Psoas muscle (tissue), 8 donors: ENCODE data around the gene IL16. TPM values are rescaled to one million over a fixed set of nuclear protein-coding genes. Genes with fewer than 3 reads are reported as not detected.

Source experiments
- ATAC-seq, 4 donors: fragments of 200-7000 bp; cut with Tn5 transposase; one replicate each; pipeline ENCODE4 v1.9.1; 2020; ENCODE audit warnings: moderate library complexity in 3 of 4, mild to moderate bottlenecking in 2 of 4
- DNase-seq, 2 donors: peaks; one replicate each; pipeline ENCODE4 v3.0.0-alpha.2; 2020
- H3K27ac ChIP-seq: fragments of 200-600 bp; one replicate; pipeline ENCODE4 v1.8.0; 2022
- H3K27me3 ChIP-seq, 3 donors: fragments of 200-600 bp in 1 of 3; one replicate each; pipeline versions ENCODE4 v1.6.1 to v1.8.0; 2013 to 2022; ENCODE audit warnings: low read length in 2 of 3, mild to moderate bottlenecking in 2 of 3, moderate library complexity in 1 of 3; ENCODE audit not compliant: insufficient read depth in 3 of 3
- H3K36me3 ChIP-seq, 2 donors: fragments of 200-600 bp in 1 of 2; one replicate each; pipeline versions ENCODE4 v1.6.1 to v1.8.0; 2013 to 2022; ENCODE audit warnings: low read depth in 1 of 2, mild to moderate bottlenecking in 1 of 2, moderate library complexity in 1 of 2; ENCODE audit not compliant: insufficient read depth in 1 of 2
- H3K4me1 ChIP-seq: fragments of 200-600 bp; one replicate; pipeline ENCODE4 v1.8.0; 2022
- H3K4me3 ChIP-seq: fragments of 200-600 bp; one replicate; pipeline ENCODE4 v1.8.0; 2022; ENCODE audit warnings: mild to moderate bottlenecking
- H3K9me3 ChIP-seq: fragments of 200-600 bp; one replicate; pipeline ENCODE4 v1.8.0; 2022
- WGBS, 3 donors: extraction: QIAGEN DNeasy Blood & Tissue Kit; methylation state at CpG; one replicate each; pipeline versions ENCODE4 v1.1.6 to v1.1.7; 2013; 5-methylcytosine and 5-hydroxymethylcytosine counted together
- intact Hi-C, 2 donors: fragments of 100-400 bp; cut with DNase I; formaldehyde crosslinking; loops; one replicate each; pipeline versions ENCODE4 v1.11.0 to v1.14.2; 2022
- polyA plus RNA-seq, 3 donors: library from polyadenylated mRNA; stranded (reverse); fragments of 200-250 nt; gene quantifications; one replicate each; pipeline ENCODE4 v1.2.3, GENCODE V29; 2013
- total RNA-seq, 4 donors: library from RNA; stranded (reverse); fragmentation: NEBNext Ultra II Directional in 2 of 4; extraction: Animal tissue kit (Norgen Biotek cat#: 25700) in 2 of 4; gene quantifications; one replicate each; pipeline versions ENCODE4 v1.2.1 to v1.2.4, GENCODE V29; 2021 to 2023
- TF ChIP-seq, protein P1 (sequence below): fragments of 200-600 bp; IDR thresholded peaks from one replicate; pipeline ENCODE4 v1.8.0; 2022; ENCODE audit warnings: antibody characterized with exemption
- donor health status: healthy with polysubstance abuse.
- donor health status: DM: no; HTN: no; CAD: no; lungs with moderate emphysema.
- donor health status: Bipolar disorder and iron deficiency.
- donor health status: healthy.
- donor health status: DM: yes; HTN: yes; CAD: no.
- donor health status: DM: no; HTN: no; CAD: no.
- donor health status: DM: no; HTN: no; CAD: no.
- donor health status: DM: yes; HTN: yes; CAD: no.

IL16 gene
- total and polyA plus RNA-seq, 7 donors = 1.2 to 5.3 (median 2.4) TPM

DNA sequence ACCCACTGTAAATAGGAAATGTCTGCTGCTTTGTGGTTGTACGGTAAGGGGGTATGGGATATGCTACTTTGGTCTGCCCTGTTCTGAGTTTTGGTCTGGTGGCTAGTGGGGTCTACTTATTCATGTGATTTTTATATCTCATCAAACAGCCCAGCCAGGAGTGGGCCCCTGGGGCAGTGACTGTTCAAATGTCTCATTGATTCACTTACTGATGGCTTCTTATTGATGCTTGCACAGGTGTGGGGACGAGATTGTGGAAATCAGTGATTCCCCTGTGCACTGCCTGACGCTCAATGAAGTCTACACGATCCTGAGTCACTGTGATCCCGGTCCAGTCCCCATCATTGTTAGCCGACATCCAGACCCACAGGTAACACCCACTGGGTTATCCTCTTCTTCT lies 88.8 kb downstream of the IL16 start:
- TF ChIP-seq, protein P1, sequence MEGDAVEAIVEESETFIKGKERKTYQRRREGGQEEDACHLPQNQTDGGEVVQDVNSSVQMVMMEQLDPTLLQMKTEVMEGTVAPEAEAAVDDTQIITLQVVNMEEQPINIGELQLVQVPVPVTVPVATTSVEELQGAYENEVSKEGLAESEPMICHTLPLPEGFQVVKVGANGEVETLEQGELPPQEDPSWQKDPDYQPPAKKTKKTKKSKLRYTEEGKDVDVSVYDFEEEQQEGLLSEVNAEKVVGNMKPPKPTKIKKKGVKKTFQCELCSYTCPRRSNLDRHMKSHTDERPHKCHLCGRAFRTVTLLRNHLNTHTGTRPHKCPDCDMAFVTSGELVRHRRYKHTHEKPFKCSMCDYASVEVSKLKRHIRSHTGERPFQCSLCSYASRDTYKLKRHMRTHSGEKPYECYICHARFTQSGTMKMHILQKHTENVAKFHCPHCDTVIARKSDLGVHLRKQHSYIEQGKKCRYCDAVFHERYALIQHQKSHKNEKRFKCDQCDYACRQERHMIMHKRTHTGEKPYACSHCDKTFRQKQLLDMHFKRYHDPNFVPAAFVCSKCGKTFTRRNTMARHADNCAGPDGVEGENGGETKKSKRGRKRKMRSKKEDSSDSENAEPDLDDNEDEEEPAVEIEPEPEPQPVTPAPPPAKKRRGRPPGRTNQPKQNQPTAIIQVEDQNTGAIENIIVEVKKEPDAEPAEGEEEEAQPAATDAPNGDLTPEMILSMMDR = no peak
- WGBS, 3 donors = 89 to 91% (median 90%) methylated on average over 6 of the region's 6 CpGs
- no peaks in the 10 kb centered on the region for H3K27me3 ChIP-seq
- no peaks in the 10 kb centered on the region for H3K36me3 ChIP-seq
- no peak for DNase-seq
- H3K9me3 ChIP-seq = no peaks in the 10 kb centered on the region
- no peak for ATAC-seq
- intact Hi-C loops = no loop called here
- no peak overlapping the region for H3K27ac ChIP-seq
- H3K4me3 ChIP-seq = no peak overlapping the region
- no peaks in the 10 kb centered on the region for H3K4me1 ChIP-seq

- Histone ChIP-seq H3K36me3 (no peaks in the 10 kb centered on the region), H3K27ac (no peak overlapping the region), H3K4me1 (no peaks in the 10 kb centered on the region), H3K4me3 (no peak overlapping the region), H3K27me3 (no peaks in the 10 kb centered on the region), H3K9me3 (no peaks in the 10 kb centered on the region)
- 69 to 79% (median 72%) methylated on average over 2 of the region's 2 CpGs for WGBS, 3 donors
- intact Hi-C loops = no loop called here
- no peak for ATAC-seq
- TF ChIP-seq, protein P1 = no peak
- DNase-seq = no peak
These were observed 90.0 kb downstream of the IL16 start for GRCh38 chr15:81286621-81287121.

- ATAC-seq = no peak
- 82 to 92% (median 86%) methylated on average over 3 of the region's 3 CpGs for WGBS, 3 donors
- Histone ChIP-seq H3K4me3 (no peak overlapping the region), H3K4me1 (no peaks in the 10 kb centered on the region), H3K27ac (no peak overlapping the region), H3K9me3 (no peaks in the 10 kb centered on the region), H3K36me3 (no peaks in the 10 kb centered on the region), H3K27me3 (no peaks in the 10 kb centered on the region)
- TF ChIP-seq, protein P1 = no peak
- intact Hi-C loops = no loop called here
- no peak for DNase-seq
These were observed 91.4 kb downstream of the IL16 start for GRCh38 chr15:81288040-81288439.

DNA sequence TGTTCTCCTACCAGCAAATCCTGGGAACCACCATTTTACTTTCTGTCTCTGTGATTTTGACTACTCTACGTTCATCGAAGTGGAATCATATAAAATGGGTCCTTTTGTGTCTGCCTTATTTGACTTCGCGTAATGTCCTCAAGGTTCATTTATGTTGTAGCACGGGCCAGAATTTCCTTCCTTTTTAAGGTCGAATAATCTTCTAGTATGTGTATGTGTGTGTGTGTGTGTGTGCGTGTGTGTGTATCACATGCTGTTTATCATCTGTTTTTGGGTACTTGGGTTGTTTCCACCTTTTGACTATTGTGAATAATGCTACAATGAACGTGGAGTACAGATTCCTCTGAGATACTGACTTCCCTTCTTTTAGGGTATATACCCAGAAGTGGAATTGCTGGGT lies 91.9 kb downstream of the IL16 start:
- ATAC-seq (no peak), DNase-seq (no peak)
- H3K36me3 ChIP-seq = no peaks in the 10 kb centered on the region
- H3K9me3 ChIP-seq = no peaks in the 10 kb centered on the region
- H3K4me1 ChIP-seq = no peaks in the 10 kb centered on the region
- no peak overlapping the region for H3K4me3 ChIP-seq
- no peak overlapping the region for H3K27ac ChIP-seq
- H3K27me3 ChIP-seq = no peaks in the 10 kb centered on the region
- WGBS, 3 donors = 84% methylated on average over 8 of the region's 8 CpGs
- TF ChIP-seq, protein P1 = no peak
- intact Hi-C loops = no loop called here

DNA sequence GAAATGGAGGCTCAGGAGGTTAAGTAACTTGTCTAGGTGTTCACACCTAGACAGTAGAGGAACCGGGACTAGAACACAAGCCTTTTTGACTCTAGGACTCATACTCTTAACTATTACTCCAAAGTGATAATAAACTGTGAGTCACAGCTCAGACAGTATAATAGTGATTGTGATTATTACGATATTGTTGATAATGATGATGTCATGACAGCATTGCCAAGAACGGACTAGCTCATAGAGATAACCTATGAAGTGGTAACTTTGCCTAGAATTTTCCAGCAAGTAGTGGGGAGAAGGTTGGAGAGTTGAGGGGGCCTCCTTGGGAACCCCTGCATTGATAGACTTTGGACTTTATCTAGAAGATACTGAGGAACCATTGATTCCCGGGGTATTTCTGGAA lies 93.2 kb downstream of the IL16 start:
- Histone ChIP-seq H3K4me3 (no peak overlapping the region), H3K4me1 (no peaks in the 10 kb centered on the region), H3K36me3 (no peaks in the 10 kb centered on the region), H3K27me3 (no peaks in the 10 kb centered on the region), H3K27ac (no peak overlapping the region), H3K9me3 (no peaks in the 10 kb centered on the region)
- WGBS, 3 donors = 89 to 96% (median 91%) methylated on average over 4 of the region's 4 CpGs
- TF ChIP-seq, protein P1 = no peak
- ATAC-seq = no peak
- intact Hi-C loops = no loop called here
- no peak for DNase-seq
